OCI-LY3 (cell line): ENCODE results near the gene GIGYF1.

ENCODE experiments used
- H2AFZ ChIP-seq: fragments of 200-600, 300-600 bp; shearing (Covaris generic); 2 replicates; pipeline ENCODE4 v1.6.0; 2014; ENCODE audit warnings: antibody characterized with exemption, low read depth, low read length
- H3K27ac ChIP-seq: fragments of 200-600, 300-600 bp; sonication (generic); 2 replicates; pipeline ENCODE4 v1.5.1; 2014; ENCODE audit warnings: mild to moderate bottlenecking, low read length, moderate library complexity, mixed read lengths
- H3K27me3 ChIP-seq: fragments of 200-600, 300-600 bp; sonication (generic); 2 replicates; pipeline ENCODE4 v1.6.1; 2014; ENCODE audit warnings: low read depth, low read length, mixed read lengths
- H3K36me3 ChIP-seq: fragments of 200-600, 300-600 bp; sonication (generic); replicated peaks from 2 replicates; pipeline ENCODE3; 2014; ENCODE audit warnings: low read depth, low read length, mixed read lengths
- H3K4me1 ChIP-seq: fragments of 300-600, 200-600 bp; sonication (generic); 2 replicates; pipeline ENCODE4 v1.6.1; 2014; ENCODE audit warnings: low read length, mixed read lengths
- H3K4me2 ChIP-seq: fragments of 200-600, 300-600 bp; sonication (generic); 2 replicates; pipeline ENCODE4 v1.6.1; 2014; ENCODE audit warnings: low read length, mixed read lengths
- H3K4me3 ChIP-seq: fragments of 300-600, 200-600 bp; sonication (generic); 2 replicates; pipeline ENCODE4 v1.5.1; 2014; ENCODE audit warnings: antibody characterized with exemption, mild to moderate bottlenecking, low read length, moderate library complexity
- H3K79me2 ChIP-seq: fragments of 300-600, 200-600 bp; shearing (Covaris generic); 2 replicates; pipeline ENCODE4 v1.6.1; 2014; ENCODE audit warnings: mild to moderate bottlenecking, low read length, mixed read lengths
- H3K9ac ChIP-seq: fragments of 300-600, 200-600 bp; shearing (Covaris generic); 2 replicates; pipeline ENCODE4 v1.6.0; 2014; ENCODE audit warnings: mild to moderate bottlenecking, low read length, moderate library complexity
- H3K9me3 ChIP-seq: fragments of 200-600, 300-600 bp; shearing (Covaris generic); 2 replicates; pipeline ENCODE4 v1.6.1; 2014; ENCODE audit warnings: low read length, mixed read lengths; ENCODE audit not compliant: insufficient read depth
- H4K20me1 ChIP-seq: fragments of 200-600, 300-600 bp; sonication (generic); 2 replicates; pipeline ENCODE4 v1.6.1; 2016; ENCODE audit warnings: low read length, mixed read lengths; ENCODE audit not compliant: insufficient read depth
- EZH2phosphoT487 ChIP-seq: fragments of 200-600 bp; shearing (Covaris generic); IDR thresholded peaks from 2 replicates; pipeline ENCODE4 v1.6.1; 2018; ENCODE audit warnings: antibody characterized with exemption, mixed run types, low read depth
- TF ChIP-seq, protein P1 (sequence below): fragments of 200-600, 300-600 bp; sonication (generic); IDR thresholded peaks from 2 replicates; pipeline ENCODE4 v1.5.1; 2014; ENCODE audit warnings: antibody characterized with exemption, low read length, low read depth

The GIGYF1 gene

DNA sequence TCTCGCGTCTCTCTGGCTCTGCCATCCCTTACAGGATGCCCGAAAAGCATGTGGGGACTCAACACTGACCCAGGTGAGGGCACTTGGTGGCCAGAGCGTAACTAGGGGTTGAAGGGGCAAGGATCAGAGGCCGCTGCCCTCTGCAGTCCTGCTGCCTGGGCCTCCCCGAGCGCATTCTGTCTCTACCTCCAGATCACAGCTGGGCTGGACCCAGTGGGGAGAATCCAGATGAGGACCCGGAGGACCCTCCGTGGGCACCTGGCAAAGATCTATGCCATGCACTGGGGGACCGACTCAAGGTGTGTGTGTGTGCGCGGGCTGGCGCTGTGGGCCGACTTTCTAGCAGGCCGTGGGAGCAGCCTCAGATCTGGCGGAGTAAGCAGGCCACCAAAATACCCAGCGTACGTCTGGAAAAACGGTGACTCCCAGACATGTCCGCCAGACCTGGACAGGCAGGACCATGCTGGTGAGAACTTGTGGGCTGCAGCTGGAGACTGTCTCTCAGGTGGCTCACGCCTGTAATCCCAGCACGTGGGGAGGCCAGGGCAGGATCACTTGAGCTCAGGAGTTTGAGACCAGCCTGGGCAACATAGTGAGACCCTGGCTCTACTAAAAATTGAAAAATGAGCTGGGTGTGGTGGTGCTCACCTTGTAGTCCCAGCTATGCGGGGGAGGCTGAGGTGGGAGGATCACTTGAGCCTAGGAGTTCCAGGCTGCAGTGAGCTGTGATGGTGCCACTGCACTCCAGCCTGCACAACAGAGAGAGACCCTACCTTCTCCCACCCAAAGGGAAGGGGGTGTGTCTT is 17.3 kb downstream of the GIGYF1 start:
- Histone ChIP-seq H3K36me3 (peaks cover 18% of the 10 kb centered on the region), H3K4me2 (peak overlapping the region; percentile 60), H4K20me1 (peaks cover 14% of the 10 kb centered on the region; the same call in 1 of the 2 replicates)

DNA sequence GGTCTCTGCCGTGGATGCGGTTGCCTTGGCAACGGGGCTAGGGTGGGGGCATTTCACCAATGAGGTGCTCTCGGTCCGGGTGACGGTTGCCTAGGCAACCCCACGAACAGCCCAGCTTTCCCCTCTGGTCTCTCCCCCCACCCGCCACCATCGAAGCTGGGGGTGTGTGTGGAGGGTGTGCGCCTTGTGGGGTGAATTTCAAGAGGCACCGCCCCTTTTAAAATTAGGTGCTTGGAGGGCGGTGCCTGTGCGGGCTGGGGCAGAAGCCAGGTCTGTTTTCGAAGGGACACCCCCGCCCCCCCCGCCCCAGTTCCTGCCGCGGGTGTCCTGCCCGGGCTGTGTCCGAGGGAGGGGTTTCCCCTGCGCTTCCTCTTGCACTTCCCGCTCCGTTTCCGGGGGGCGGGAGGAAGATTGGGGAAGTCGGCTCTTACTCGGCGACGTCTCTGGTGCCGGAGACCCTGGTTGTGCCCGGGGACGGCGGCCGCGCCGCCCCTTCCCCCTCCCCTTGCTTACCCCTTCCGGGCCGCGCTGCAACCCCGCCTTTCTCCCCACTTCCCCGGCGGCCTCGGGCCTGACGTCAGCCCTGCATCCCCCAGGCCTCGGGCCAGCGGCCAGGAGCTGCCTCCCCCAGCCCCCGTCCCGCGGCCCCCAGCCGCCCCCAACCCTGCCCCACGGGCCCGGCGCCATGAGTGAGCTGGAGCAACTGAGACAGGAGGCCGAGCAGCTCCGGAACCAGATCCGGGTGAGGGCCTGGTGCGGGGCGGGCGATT is 18.3 kb downstream of the GIGYF1 start:
- H3K9ac ChIP-seq: peak overlapping the region; percentile 82
- H4K20me1 ChIP-seq: peaks cover 14% of the 10 kb centered on the region; the same call in 1 of the 2 replicates
- H2AFZ ChIP-seq: no peak overlapping the region
- H3K9me3 ChIP-seq: no peaks in the 10 kb centered on the region
- H3K36me3 ChIP-seq: peaks cover 12% of the 10 kb centered on the region
- peak overlapping the region; percentile 60 for H3K4me2 ChIP-seq
- no peaks in the 10 kb centered on the region for H3K4me1 ChIP-seq
- H3K27me3 ChIP-seq: no peaks in the 10 kb centered on the region
- H3K4me3 ChIP-seq: peak overlapping the region; percentile 78
- peak overlapping the region; percentile 84 for H3K27ac ChIP-seq
- H3K79me2 ChIP-seq: peaks cover 27% of the 10 kb centered on the region
- TF ChIP-seq, protein P1, sequence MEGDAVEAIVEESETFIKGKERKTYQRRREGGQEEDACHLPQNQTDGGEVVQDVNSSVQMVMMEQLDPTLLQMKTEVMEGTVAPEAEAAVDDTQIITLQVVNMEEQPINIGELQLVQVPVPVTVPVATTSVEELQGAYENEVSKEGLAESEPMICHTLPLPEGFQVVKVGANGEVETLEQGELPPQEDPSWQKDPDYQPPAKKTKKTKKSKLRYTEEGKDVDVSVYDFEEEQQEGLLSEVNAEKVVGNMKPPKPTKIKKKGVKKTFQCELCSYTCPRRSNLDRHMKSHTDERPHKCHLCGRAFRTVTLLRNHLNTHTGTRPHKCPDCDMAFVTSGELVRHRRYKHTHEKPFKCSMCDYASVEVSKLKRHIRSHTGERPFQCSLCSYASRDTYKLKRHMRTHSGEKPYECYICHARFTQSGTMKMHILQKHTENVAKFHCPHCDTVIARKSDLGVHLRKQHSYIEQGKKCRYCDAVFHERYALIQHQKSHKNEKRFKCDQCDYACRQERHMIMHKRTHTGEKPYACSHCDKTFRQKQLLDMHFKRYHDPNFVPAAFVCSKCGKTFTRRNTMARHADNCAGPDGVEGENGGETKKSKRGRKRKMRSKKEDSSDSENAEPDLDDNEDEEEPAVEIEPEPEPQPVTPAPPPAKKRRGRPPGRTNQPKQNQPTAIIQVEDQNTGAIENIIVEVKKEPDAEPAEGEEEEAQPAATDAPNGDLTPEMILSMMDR: no peak
- TF ChIP-seq EZH2phosphoT487: no peak

More for the DNA sequence above, 17.3 kb downstream of the GIGYF1 start:
- Histone ChIP-seq H3K27me3 (no peaks in the 10 kb centered on the region), H3K27ac (peak overlapping the region; percentile 84), H3K79me2 (peaks cover 27% of the 10 kb centered on the region), H3K4me3 (peak overlapping the region; percentile 78; the same call in 1 of the 2 replicates), H2AFZ (no peak overlapping the region), H3K4me1 (no peaks in the 10 kb centered on the region), H3K9ac (no peak overlapping the region), H3K9me3 (no peaks in the 10 kb centered on the region)
- TF ChIP-seq, protein P1: no peak
- TF ChIP-seq EZH2phosphoT487: no peak

DNA sequence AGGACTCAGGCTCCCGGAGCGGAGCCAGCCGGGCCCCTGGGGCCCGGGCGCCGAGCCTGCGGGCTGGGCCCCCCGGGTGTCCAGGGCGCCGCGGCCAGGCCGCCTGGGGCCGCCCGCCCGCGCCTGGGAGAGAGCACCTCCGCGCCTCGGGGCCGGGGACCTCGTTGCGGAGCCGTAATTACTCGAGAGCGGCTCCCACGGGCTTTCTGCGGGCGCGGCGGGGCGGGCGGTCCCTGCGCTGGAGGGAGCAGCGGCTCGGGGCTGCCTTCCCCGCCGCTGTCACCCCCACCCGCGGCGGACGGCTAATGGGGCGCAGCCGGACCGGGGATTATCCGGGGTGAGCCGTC is 19.0 kb downstream of the GIGYF1 start:
- H3K4me1 ChIP-seq: no peaks in the 10 kb centered on the region
- H3K9me3 ChIP-seq: no peaks in the 10 kb centered on the region
- peaks cover 12% of the 10 kb centered on the region for H3K36me3 ChIP-seq
- peak overlapping the region; percentile 60 for H3K4me2 ChIP-seq
- peak overlapping the region; percentile 78 for H3K4me3 ChIP-seq
- H3K79me2 ChIP-seq: peaks cover 27% of the 10 kb centered on the region
- peak overlapping the region; percentile 82 for H3K9ac ChIP-seq
- H3K27ac ChIP-seq: peak overlapping the region; percentile 84
- H4K20me1 ChIP-seq: peaks cover 11% of the 10 kb centered on the region; the same call in 1 of the 2 replicates
- no peaks in the 10 kb centered on the region for H3K27me3 ChIP-seq
- H2AFZ ChIP-seq: no peak overlapping the region
- TF ChIP-seq, protein P1: no peak
- TF ChIP-seq EZH2phosphoT487: no peak
